Activated T-helper 1 cell treated with Interleukin-2 at 50 U/mL for 16 hours (primary cell): ENCODE results near the gene WDR41.
"Not testable (repeated sequence)": the region's sequence is repeated elsewhere in the genome, so short reads cannot be mapped to it uniquely, and the experiment has no call there.

Experiments used
- DNase-seq: peaks from one replicate; pipeline ENCODE4 v3.0.0-alpha.2; 2020; ENCODE audit warnings: low read depth

Gene WDR41

GRCh38 chr5:77407152-77407551, 85.0 kb downstream of the WDR41 start:
- DNase-seq, result no peak

GRCh38 chr5:77402796-77403195, 89.3 kb downstream of the WDR41 start:
- no peak for DNase-seq

GRCh38 chr5:77400645-77401044, 91.5 kb downstream of the WDR41 start:
- no peak for DNase-seq

- DNase-seq, result no peak
Measured at GRCh38 chr5:77398896-77399295, 93.2 kb downstream of the WDR41 start.

GRCh38 chr5:77398458-77398857, 93.7 kb downstream of the WDR41 start:
- no peak for DNase-seq

GRCh38 chr5:77397686-77398292, 94.3 kb downstream of the WDR41 start:
- no peak for DNase-seq

- no peak for DNase-seq
Measured at GRCh38 chr5:77396017-77396416, 96.1 kb downstream of the WDR41 start.

GRCh38 chr5:77394064-77394715, 97.9 kb downstream of the WDR41 start:
- DNase-seq, result no peak

- no peak for DNase-seq
Measured at GRCh38 chr5:77391240-77391765, 100.8 kb downstream of the WDR41 start.

GRCh38 chr5:77390795-77391194, 101.3 kb downstream of the WDR41 start:
- DNase-seq, result no peak

- DNase-seq, result no peak
Measured at GRCh38 chr5:77390221-77390620, 101.9 kb downstream of the WDR41 start.

GRCh38 chr5:77389746-77390145, 102.4 kb downstream of the WDR41 start:
- no peak for DNase-seq

GRCh38 chr5:77386340-77386739, 105.8 kb downstream of the WDR41 start:
- DNase-seq, result not testable (repeated sequence)

GRCh38 chr5:77383336-77383735, 108.8 kb downstream of the WDR41 start:
- DNase-seq, result not testable (repeated sequence)
